Measurements from ENCODE around the gene BAHCC1. TPM values are rescaled to one million over a fixed set of nuclear protein-coding genes. Genes with fewer than 3 reads are reported as not detected.

Gene BAHCC1
- total and polyA plus RNA-seq, 2 of the 8 experiments (the other 6 are each of a cell fraction or from before 2014, with no cell fraction given), result 0.26 to 0.58 TPM

- no peak for TF ChIP-seq RAD21 (IDR thresholded peaks at IDR 0.05 in 1 of 2, conservative IDR thresholded peaks at IDR 0.05 in 1 of 2; ENCODE audit: low read depth in 2 of 2, low read length in 2 of 2)
- TF ChIP-seq SP2 (IDR thresholded peaks at IDR 0.05; ENCODE audit: low read length), result no peak
These were observed 40.3 kb upstream of the BAHCC1 start (continued) for GRCh38 chr17:81354954-81355347.

All from H1 (cell line).